HG03442 (cell line): ENCODE data around the gene TH.
"Not testable (repeated sequence)": the region's sequence is repeated elsewhere in the genome, so short reads cannot be mapped to it uniquely, and the experiment has no call there.

Source experiments
- ATAC-seq: cut with Tn5 transposase; IDR thresholded peaks from one replicate; pipeline ENCODE4 v1.9.1; 2021; ENCODE audit warnings: mild to moderate bottlenecking, moderate library complexity; ENCODE audit not compliant: unreplicated experiment

The TH gene

DNA sequence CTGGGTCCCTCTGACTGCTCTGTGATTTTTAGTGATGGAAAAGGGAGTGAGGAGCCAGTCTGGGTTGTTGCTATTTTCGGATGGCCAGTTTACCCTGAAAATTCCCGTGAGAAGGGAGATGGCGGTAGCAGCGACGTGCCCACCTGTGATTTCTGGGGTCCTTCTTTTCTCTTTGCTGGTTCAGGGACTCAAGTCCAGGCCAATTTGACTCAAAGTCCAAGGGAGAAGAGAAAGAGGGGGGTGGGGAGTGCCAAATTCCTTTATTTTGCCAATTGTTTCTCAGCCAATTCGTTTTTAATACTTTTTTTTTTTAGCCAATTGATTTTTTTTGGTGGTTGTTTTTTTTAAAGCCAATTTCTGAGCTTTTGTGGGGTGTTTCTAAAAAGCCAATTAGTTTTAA is 39.4 kb downstream of the TH start:
- ATAC-seq = no peak

DNA sequence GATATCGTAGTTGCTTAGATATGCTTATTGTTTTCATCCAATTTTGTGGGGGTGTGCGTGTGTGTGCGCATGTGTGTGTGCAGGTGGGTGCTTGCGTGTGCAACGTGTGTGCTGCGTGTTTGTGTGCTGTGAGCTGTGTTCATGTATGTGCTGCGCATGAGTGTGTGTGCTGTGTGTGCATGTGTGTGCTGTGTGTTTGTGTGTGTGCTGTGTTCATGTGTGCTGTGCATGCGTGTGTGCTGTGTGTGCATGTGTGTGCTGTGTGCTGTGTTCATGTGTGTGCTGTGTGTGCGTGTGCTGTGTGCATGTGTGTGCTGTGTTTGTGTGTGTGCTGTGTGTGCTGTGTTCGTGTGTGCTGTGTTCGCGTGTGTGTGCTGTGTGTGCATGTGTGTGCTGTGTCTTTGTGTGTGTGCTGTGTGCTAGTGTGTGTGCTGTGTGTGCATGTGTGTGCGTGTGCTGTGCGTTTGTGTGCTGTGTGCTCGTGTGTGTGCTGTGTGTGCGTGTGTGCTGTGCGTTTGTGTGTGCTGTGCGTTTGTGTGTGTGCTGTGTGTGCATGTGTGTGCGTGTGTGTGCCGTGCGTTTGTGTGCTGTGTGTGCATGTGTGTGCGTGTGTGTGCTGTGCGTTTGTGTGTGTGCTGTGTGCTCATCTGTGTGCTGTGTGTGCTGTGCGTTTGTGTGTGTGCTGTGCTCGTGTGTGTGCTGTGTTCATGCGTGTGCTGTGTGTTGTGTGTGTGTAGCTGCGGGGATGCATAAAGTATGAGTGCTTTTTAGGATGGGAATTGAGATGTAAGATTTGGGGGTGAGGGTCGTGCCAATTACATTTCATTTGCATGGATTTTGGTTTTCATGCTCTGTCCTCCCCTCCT is 40.0 kb downstream of the TH start:
- no peak for ATAC-seq

DNA sequence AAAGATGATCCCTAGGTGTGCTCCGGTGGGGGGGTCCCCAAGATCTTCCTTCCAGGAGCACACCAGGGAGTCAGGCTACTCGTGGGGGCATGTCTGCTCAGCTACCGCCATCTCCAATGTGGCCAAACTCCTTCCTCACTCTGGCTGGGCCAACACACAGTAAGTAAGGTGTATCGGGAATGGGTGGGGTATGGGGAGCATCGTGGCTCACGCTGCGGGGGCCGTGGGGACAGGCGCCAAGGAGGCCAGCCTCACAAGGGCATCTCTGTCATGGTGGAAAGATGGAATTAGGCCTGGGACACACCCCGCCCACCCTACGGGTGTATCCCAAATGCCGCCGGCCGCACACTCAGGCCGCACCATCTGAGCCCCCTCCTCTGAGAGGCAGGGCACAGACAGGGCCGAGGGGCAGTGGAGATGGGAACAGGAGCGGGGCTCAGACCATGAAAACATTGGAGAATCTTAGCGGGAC is 40.7 kb downstream of the TH start:
- ATAC-seq = no peak

DNA sequence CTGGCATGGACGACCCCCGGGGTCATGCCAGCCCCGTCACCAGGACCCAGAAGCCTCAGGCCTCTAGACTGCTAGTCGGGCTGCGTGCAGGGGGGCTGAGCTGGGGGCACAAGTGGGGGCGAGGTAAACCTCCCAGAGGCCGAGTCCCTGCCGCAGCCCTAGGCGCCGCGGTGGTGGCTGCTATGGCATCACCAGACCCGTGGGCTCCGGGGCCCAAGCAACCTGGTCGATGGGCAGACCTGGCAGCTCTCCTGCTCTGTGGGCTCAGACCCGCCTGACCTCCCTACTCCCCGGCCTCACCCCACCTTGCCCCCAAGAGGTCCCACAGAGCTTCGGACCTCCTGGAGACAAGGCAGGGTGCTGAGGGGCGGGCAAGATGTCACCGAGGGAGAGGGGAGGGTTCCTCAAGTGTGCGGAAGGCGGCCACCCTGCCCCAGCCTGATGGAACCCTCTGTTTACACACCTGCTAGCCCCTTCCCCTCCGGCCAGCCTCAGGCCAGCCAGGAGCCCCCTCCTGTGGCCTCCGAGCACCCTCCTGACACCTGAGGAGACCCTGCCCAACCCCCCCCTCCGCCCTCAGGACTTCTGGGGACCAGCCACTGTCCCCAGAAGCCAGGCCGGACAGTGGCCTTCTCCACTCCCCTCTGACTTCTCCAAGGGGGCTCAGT is 41.8 kb downstream of the TH start:
- no peak for ATAC-seq

DNA sequence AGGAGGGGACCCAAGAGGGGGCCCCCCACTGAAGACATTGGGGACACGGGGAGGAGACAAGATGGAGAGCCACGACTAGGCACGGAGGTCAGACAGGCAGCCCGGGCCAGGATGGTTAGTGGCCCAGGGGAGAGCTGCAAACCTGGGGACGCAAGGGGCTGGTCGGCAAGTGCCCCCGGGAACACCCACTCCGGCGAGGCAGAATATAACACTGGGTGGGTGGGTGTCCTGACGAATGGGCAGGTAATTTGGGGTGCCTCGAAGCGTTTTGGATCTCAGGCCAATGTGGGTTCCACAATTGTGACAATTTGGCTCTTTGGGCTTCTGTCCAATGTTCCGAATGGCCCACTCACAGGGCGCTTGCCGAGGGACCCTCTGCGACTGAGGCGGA is 42.3 kb downstream of the TH start:
- ATAC-seq = no peak

DNA sequence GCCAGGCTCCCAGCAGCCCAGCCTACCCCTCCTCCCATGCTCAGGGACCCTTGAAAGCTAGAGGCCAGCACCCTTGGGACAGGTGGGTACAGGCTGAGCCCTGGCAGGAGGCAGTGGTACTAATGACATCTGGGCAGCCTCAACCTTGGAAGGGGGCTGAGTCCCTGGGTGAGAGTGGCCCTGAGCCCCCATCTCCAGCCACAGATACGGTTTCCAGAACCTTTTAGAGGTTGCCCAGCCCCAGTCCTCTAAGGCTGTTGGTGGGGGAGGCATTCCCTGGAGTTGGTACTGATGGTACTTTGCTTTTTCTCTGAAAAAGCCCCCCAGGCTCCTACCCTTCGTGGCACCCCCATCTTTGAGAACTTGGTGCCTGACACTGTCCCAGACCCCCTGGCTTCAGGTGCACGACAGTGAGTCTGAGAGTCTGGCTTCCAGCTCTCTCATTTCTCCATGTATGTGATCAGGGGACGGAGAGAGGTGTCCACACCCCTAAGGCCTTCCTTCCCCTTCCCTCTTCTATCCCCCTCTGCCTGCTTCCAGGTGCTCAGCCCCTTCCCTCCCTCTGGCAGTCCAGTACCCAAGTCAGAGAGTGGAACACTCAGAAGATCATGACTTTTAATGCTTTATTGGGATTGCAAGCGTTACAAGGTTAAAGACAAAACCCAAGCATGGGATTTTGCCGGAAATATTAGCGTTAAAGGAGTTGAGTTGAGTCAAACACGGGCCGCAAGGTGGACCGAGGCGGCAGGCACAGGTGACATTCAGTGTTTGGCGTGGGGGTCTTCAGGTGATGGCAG is 42.9 kb downstream of the TH start:
- ATAC-seq = no peak

DNA sequence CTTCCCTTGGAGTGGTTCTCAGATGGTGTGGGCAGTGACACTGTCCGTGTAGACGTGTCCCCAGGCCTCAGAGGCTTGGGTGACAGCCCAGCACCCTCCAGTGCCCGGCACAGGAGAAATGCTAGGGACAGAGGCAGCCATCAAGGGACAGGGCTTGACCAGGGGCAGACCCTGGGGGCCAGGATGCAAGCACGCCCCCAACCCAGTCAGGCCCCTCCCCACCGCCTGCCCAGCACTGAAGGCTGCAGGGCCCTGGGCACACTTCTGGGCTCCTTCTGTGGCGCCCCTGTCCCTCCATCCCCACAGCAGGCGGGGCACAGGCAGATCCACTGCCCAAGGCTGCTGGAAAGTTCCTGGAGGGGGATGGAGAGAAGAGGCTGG is 43.5 kb downstream of the TH start:
- ATAC-seq = no peak

DNA sequence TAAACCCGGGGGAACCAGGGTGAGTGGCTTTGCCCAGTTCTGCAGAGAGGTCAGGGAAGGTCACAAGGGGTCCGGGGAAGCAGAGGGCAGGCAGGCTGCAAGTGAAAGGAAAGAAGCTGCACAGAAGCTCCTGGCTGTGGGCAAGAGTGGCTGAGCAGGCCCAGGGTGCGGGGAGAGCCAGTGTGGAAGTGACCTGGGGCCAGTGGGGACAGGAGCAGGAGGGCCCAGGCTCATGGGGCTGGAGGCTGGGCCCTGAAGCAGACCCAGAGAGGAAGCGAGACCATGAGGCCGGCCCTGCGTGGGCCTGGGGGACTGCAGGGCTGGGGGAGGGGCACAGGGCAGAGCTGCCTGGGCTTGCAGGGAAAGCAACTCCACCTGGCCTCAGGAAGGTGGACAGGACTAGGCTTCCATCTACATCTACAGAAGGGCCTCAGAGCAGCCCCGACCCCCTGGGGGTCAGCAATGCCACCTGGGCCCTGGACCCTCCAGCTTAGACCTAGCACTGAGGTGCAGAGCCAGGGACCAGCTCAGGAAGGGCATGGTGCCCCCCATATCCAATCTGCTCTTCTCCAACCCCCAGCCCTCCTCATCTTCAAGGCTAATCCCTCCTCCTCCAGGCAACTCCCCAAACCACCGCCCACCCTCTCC is 44.0 kb downstream of the TH start:
- no peak for ATAC-seq

DNA sequence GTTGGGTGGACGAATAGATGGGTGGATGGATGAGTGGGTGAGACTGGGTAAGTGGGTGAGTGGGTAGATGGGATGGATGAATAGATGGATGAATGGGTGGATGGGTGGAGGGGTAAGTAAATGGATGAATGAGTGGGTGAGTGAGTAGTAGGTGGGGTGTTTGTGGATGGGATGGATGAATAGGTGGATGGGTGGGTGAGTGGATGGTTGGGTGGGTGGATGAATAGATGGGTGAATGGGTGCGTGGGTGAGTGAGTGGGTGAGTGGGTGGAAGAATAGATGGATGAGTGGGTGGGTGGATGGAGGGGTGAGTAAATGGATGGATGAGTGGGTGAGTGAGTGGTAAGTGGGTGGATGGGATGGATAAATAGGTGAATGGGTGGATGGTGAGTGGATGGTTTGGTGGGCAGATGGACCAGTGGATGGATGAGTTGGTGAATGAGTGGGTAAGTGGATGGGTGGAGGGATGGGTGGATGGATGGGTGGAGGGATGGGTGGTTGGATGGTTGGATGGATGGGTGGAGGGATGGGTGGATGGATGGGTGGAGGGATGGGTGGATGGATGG is 45.0 kb downstream of the TH start:
- ATAC-seq = no peak

DNA sequence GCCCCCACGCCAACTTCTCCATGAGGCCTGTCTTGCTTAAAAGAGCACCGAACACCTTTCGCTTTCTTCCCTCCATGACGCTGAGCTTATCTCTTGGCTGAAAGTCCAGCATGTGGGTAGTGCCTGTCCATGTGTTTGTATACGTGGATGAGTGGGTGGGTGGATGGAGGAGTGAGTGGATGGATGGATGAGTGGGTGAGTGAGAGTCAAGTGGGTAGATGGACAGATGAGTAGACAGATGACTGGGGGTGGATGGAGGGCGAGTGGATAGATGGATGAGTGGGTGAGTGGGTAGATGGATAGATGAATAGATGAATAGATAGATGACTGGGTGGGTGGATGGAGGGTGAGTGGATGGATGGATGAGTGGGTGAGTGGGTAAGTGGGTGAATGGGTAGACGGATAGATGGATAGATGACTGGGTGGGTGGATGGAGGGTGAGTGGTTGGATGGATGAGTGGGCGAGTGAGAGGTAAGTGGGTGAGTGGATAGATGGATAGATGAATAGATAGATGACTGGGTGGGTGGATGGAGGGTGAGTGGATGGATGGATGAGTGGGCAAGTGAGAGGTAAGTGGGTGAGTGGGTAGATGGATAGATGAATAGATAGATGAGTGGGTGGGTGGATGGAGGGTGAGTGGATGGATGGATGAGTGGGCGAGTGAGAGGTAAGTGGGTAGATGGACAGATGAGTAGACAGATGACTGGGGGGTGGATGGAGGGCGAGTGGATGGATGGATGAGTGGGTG is 46.7 kb downstream of the TH start:
- ATAC-seq = not testable (repeated sequence)

DNA sequence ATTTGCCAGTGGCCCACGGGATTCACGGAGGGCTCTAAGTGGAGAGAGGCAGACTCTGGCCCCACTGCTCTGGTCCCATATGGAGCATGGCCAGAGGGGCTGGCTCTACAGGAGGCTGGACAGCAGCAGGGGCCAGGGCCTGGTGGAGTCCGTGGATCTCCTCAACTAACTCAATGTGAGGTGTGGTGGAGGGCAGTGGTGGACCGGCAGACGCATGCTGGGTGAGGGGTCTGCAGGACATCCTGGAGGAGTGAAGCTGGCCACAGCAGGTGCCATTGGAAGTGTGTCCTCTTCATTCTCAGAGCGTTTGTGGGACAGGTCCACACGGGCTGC is 48.0 kb downstream of the TH start:
- ATAC-seq = no peak

DNA sequence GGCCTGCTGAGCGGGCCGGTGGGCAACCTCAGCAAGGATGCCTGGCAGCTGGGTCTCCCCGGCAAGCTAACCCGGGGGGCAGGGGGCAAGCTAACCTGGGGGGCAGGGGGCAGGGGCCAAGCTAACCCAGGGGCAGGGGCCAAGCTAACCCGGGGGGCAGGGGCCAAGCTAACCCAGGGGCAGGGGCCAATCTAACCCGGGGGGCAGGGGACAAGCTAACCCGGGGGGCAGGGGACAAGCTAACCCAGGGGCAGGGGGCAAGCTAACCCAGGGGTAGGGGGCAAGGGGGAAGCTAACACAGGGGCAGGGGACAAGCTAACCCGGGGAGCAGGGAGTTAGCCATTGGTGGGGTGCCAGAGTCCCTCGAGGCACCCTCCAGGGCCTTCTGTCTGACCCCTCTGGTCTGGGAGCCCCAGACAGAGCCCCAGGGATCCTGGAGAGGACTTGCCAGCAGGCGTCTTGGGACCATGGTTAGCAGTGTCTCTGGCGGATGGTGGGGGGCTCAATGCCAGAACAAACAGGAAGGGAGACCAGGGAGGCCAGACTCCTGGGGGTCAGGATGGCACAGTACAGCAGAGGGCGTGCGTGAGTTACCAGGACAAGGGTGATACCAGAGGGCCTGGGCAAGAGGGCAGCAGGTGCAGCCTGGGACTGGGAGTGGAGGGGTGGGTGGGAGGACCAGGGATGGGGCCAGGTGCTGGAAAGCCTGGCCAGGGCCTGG is 48.5 kb downstream of the TH start:
- no peak for ATAC-seq

DNA sequence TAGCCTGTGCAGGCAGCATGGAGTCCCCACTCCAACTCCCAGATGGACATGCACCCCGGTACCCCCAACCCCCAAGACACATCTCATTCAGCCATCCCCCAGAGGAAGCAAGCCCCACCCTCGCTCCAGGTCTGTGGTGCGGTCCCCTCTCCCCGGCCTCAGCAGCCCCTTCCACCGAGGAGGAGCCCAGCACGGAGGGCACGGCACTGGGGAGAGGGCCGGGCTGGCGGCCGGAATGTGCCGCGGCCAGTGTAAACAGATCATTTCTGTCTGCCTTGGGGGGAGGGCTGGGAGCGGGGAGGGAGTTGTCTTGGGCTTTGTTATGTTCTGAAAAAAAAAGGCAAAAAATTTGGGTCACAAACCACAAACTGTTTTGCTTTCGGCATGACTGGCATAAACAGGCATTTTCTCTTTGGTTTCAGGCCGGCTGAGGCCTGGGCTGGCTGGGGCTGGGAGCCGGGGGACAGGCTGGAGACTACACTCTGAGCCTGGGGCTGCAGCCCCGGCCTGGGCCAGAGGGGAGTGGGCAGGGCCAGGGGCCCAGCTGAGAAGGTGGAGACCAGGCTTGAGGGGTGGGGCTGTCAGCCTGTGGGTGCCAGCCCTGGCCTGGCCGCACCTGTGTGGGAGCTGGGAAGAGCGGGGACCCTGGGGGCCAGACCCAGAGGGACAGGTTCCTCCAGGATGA is 49.3 kb downstream of the TH start:
- ATAC-seq = no peak

DNA sequence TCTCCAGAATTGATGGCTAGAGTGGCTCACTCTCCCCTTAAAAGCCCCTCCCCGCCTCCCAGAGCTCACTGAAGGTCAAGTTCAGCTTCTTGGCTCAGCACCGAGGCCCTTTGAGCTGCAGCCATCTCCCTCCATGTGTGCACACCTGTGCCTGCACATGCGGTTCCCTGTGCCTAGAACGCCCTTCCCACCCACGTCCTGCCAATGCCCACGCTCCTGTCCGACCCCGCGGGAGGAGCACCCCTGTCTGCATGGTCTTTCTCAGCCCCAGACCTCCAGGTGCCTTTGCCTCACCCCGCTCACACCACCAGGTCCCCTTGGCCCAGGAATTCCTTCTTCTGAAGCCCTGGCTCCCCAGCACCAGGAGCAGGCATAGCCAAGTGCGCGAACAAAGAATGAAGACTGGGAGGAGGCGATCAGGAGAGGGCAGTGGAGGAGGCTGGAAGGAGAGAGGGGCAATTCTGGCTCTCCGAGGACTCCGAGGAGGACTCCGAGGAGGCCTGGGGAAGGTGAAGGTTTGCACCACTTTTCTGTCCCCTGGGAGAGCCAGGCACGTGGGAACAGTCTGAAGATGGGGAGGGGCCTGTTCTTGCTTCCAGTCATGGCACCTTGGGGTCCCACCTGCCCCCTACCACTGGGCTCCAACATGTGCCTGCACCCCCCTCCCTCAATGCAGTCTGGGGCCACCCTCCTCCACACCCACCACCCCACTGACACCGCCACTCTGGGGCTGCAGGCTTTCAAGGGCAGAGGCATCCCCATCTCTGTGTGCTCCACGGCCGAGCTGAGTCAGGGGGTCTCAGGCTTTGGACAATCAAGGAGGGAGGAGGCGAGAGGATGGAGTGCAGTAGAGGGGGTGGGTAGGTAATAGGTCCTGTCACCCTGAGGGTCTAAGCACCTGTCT is 50.1 kb downstream of the TH start:
- no peak for ATAC-seq

DNA sequence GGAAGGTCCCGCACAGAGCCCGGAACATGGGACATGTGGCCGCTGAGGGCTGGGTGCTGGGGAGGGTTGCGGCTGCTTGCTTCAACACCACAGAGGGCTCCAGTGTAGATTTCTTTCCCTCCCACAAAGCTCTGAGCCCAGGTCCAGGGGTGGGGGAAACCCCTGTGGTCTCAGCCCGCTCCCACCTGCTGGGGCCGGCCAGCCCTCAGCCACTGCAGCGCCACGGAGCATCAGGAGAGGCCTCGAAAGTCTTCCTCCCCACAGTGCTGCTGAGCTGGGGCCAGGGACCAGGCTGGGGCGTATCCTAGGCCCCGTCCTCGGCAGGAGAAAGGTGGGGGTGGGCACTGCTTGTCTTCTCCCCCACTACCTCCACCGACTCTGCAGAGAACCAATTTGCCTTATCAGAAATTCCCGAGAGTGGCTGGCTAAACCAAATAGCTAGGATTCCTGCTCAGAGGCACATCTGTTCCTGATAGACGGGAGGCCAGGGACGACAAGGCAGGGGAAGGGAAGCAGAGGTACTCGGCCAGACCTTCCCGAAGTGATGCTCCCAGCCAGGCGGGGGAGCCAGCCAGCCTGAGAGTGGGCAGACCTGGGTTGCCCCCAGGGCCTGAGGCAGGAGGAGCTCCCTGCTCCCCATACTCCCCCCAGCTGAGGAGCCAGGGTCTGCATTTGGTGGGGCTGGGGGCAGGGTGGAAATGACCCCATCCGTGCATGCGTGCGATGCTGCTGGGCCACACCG is 51.1 kb downstream of the TH start:
- ATAC-seq = no peak

DNA sequence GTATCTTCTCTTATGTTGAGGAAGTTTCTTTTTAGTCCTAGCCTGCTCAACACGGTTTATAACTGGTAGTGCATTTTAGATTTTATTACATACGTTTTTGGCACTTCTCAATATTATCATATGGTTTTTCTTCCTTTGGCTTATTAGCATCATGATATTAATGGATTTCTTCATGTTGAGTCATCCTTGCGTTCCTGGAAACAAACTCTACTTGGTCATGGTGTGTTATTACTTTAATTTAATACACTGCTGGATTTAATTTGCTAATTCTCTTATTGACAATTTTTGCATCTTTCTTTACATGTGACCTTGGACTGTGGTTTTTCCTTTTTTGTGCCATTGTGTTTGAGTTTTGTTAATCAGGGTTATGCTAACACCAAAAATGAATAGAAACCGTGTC is 52.9 kb downstream of the TH start:
- no peak for ATAC-seq

DNA sequence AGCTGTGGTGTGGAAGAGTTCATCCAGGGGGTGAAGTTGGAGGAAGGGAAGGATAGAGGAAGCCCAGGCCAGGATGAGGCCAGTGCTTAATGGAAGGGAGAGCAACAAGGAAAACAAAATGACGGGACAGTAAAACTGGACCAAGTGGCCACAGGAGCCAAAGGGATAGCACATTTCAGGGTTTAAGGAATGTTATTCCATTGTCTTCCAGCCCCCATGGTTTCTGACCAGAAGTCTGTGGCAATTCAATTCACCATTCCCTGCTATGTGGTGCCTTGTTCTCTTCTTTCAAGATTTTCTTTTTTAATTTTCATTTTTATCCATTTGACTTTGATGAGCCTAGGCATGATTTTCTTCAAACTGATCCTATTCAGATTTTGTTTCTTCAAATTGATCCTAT is 54.9 kb downstream of the TH start:
- no peak for ATAC-seq
